WTC11 (cell line): Measurements from ENCODE around the gene SHROOM2.

Source experiments
- ESRRA ChIP-seq: sonication (generic); formaldehyde crosslinking; IDR thresholded peaks from 2 replicates; pipeline ENCODE4 v1.8.1; 2022; ENCODE audit warnings: mild to moderate bottlenecking, missing genetic modification reagents, borderline replicate concordance
- NFYB ChIP-seq: sonication (generic); formaldehyde crosslinking; conservative IDR thresholded peaks from 2 replicates; pipeline ENCODE4 v1.8.0; 2022; ENCODE audit warnings: low read depth, missing genetic modification reagents
- TF ChIP-seq, protein P1 (sequence below): fragments of 200-600 bp; IDR thresholded peaks from 2 replicates; pipeline ENCODE4 v1.8.0; 2022; ENCODE audit warnings: antibody characterized with exemption

DNA sequence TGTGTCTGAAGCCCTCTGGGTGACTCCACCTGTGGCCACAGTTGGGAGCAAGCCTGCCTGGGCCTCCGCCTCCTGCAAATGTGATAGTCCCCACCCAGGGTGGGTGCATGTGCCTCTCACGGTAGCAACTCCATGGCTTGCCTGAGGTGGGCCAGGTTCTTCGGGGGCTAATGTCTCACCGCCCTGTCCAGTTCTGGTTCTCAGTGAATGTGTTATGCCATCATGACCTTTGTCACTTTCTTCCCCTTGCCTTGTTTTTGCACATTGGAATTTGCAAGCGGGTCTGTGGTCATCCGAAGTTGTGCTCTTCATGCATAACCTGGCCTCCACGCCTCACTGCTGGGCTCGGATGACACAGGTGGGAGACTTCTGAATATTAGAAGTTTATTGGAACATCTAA lies 39.7 kb downstream of the SHROOM2 start:
- TF ChIP-seq, protein P1, sequence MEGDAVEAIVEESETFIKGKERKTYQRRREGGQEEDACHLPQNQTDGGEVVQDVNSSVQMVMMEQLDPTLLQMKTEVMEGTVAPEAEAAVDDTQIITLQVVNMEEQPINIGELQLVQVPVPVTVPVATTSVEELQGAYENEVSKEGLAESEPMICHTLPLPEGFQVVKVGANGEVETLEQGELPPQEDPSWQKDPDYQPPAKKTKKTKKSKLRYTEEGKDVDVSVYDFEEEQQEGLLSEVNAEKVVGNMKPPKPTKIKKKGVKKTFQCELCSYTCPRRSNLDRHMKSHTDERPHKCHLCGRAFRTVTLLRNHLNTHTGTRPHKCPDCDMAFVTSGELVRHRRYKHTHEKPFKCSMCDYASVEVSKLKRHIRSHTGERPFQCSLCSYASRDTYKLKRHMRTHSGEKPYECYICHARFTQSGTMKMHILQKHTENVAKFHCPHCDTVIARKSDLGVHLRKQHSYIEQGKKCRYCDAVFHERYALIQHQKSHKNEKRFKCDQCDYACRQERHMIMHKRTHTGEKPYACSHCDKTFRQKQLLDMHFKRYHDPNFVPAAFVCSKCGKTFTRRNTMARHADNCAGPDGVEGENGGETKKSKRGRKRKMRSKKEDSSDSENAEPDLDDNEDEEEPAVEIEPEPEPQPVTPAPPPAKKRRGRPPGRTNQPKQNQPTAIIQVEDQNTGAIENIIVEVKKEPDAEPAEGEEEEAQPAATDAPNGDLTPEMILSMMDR: no peak
- TF ChIP-seq NFYB (CRISPR knock-in tag) (no peak), ESRRA (CRISPR knock-in tag) (no peak)
